ENCODE results near the gene TNIP1.

TNIP1 gene

GRCh38 chr5:151115272-151115905, 34.6 kb upstream of the TNIP1 start:
- Histone ChIP-seq H3K4me1 (ENCODE audit: control insufficient read depth, insufficient read depth, low read length) (no peaks in the 10 kb centered on the region), H3K4me3 (ENCODE audit: low read length) (no peak overlapping the region), H3K36me3 (ENCODE audit: control insufficient read depth, insufficient read depth, low read length) (peaks cover 9% of the 10 kb centered on the region), H3K9ac (ENCODE audit: low read length) (no peak overlapping the region), H3K27me3 (ENCODE audit: control insufficient read depth, insufficient read depth, low read length) (no peaks in the 10 kb centered on the region), H3K27ac (ENCODE audit: low read depth, low read length) (no peak overlapping the region)

GRCh38 chr5:151113651-151114050, 32.8 kb upstream of the TNIP1 start:
- Histone ChIP-seq H3K27me3 (ENCODE audit: control insufficient read depth, insufficient read depth, low read length) (no peaks in the 10 kb centered on the region), H3K4me3 (ENCODE audit: low read length) (no peak overlapping the region), H3K9ac (ENCODE audit: low read length) (no peak overlapping the region), H3K36me3 (ENCODE audit: control insufficient read depth, insufficient read depth, low read length) (peaks cover 4% of the 10 kb centered on the region), H3K4me1 (ENCODE audit: control insufficient read depth, insufficient read depth, low read length) (peaks cover 2% of the 10 kb centered on the region), H3K27ac (ENCODE audit: low read depth, low read length) (no peak overlapping the region)

GRCh38 chr5:151110992-151111391, 30.2 kb upstream of the TNIP1 start:
- Histone ChIP-seq H3K27me3 (ENCODE audit: control insufficient read depth, insufficient read depth, low read length) (no peaks in the 10 kb centered on the region), H3K27ac (ENCODE audit: low read depth, low read length) (no peak overlapping the region), H3K36me3 (ENCODE audit: control insufficient read depth, insufficient read depth, low read length) (peaks cover 4% of the 10 kb centered on the region), H3K4me1 (ENCODE audit: control insufficient read depth, insufficient read depth, low read length) (peaks cover 13% of the 10 kb centered on the region), H3K4me3 (ENCODE audit: low read length) (no peak overlapping the region), H3K9ac (ENCODE audit: low read length) (no peak overlapping the region)

GRCh38 chr5:151110122-151110681, 29.4 kb upstream of the TNIP1 start:
- Histone ChIP-seq H3K36me3 (ENCODE audit: control insufficient read depth, insufficient read depth, low read length) (peaks cover 4% of the 10 kb centered on the region), H3K4me1 (ENCODE audit: control insufficient read depth, insufficient read depth, low read length) (peaks cover 20% of the 10 kb centered on the region), H3K9ac (ENCODE audit: low read length) (no peak overlapping the region), H3K4me3 (ENCODE audit: low read length) (no peak overlapping the region), H3K27me3 (ENCODE audit: control insufficient read depth, insufficient read depth, low read length) (no peaks in the 10 kb centered on the region), H3K27ac (ENCODE audit: low read depth, low read length) (no peak overlapping the region)

GRCh38 chr5:151108566-151108965, 27.7 kb upstream of the TNIP1 start:
- H3K4me1 ChIP-seq (ENCODE audit: control insufficient read depth, insufficient read depth, low read length): peaks cover 28% of the 10 kb centered on the region

GRCh38 chr5:151107738-151108520, 27.1 kb upstream of the TNIP1 start:
- Histone ChIP-seq H3K36me3 (ENCODE audit: control insufficient read depth, insufficient read depth, low read length) (peaks cover 4% of the 10 kb centered on the region), H3K27me3 (ENCODE audit: control insufficient read depth, insufficient read depth, low read length) (no peaks in the 10 kb centered on the region), H3K4me3 (ENCODE audit: low read length) (peak overlapping the region; percentile 43), H3K27ac (ENCODE audit: low read depth, low read length) (peak overlapping the region; percentile 91), H3K9ac (ENCODE audit: low read length) (no peak overlapping the region), H3K4me1 (ENCODE audit: control insufficient read depth, insufficient read depth, low read length) (peaks cover 28% of the 10 kb centered on the region)

More at GRCh38 chr5:151108566-151108965, 27.7 kb upstream of the TNIP1 start:
- peak overlapping the region; percentile 91 for H3K27ac ChIP-seq (ENCODE audit: low read depth, low read length)
- H3K9ac ChIP-seq (ENCODE audit: low read length): no peak overlapping the region
- H3K36me3 ChIP-seq (ENCODE audit: control insufficient read depth, insufficient read depth, low read length): peaks cover 4% of the 10 kb centered on the region
- H3K27me3 ChIP-seq (ENCODE audit: control insufficient read depth, insufficient read depth, low read length): no peaks in the 10 kb centered on the region
- H3K4me3 ChIP-seq (ENCODE audit: low read length): peak overlapping the region; percentile 43

GRCh38 chr5:151107084-151107483, 26.2 kb upstream of the TNIP1 start:
- Histone ChIP-seq H3K9ac (ENCODE audit: low read length) (no peak overlapping the region), H3K27me3 (ENCODE audit: control insufficient read depth, insufficient read depth, low read length) (no peaks in the 10 kb centered on the region), H3K27ac (ENCODE audit: low read depth, low read length) (no peak overlapping the region), H3K4me1 (ENCODE audit: control insufficient read depth, insufficient read depth, low read length) (peaks cover 28% of the 10 kb centered on the region), H3K4me3 (ENCODE audit: low read length) (no peak overlapping the region), H3K36me3 (ENCODE audit: control insufficient read depth, insufficient read depth, low read length) (peaks cover 4% of the 10 kb centered on the region)

GRCh38 chr5:151106509-151106908, 25.7 kb upstream of the TNIP1 start:
- Histone ChIP-seq H3K27me3 (ENCODE audit: control insufficient read depth, insufficient read depth, low read length) (no peaks in the 10 kb centered on the region), H3K9ac (ENCODE audit: low read length) (no peak overlapping the region), H3K27ac (ENCODE audit: low read depth, low read length) (no peak overlapping the region), H3K4me1 (ENCODE audit: control insufficient read depth, insufficient read depth, low read length) (peaks cover 28% of the 10 kb centered on the region), H3K36me3 (ENCODE audit: control insufficient read depth, insufficient read depth, low read length) (peaks cover 8% of the 10 kb centered on the region), H3K4me3 (ENCODE audit: low read length) (no peak overlapping the region)

GRCh38 chr5:151106043-151106442, 25.2 kb upstream of the TNIP1 start:
- H3K27ac ChIP-seq (ENCODE audit: low read depth, low read length): peak overlapping the region; percentile 82
- H3K9ac ChIP-seq (ENCODE audit: low read length): no peak overlapping the region
- H3K36me3 ChIP-seq (ENCODE audit: control insufficient read depth, insufficient read depth, low read length): peaks cover 9% of the 10 kb centered on the region
- H3K4me1 ChIP-seq (ENCODE audit: control insufficient read depth, insufficient read depth, low read length): peaks cover 28% of the 10 kb centered on the region
- H3K4me3 ChIP-seq (ENCODE audit: low read length): no peak overlapping the region
- H3K27me3 ChIP-seq (ENCODE audit: control insufficient read depth, insufficient read depth, low read length): no peaks in the 10 kb centered on the region

- Histone ChIP-seq H3K4me1 (ENCODE audit: control insufficient read depth, insufficient read depth, low read length) (peaks cover 28% of the 10 kb centered on the region), H3K36me3 (ENCODE audit: control insufficient read depth, insufficient read depth, low read length) (peaks cover 12% of the 10 kb centered on the region)
Observed at GRCh38 chr5:151105561-151105960, 24.7 kb upstream of the TNIP1 start.

GRCh38 chr5:151104795-151105194, 24.0 kb upstream of the TNIP1 start:
- H3K27ac ChIP-seq (ENCODE audit: low read depth, low read length): peak overlapping the region; percentile 83
- peaks cover 11% of the 10 kb centered on the region for H3K36me3 ChIP-seq (ENCODE audit: control insufficient read depth, insufficient read depth, low read length)
- H3K4me1 ChIP-seq (ENCODE audit: control insufficient read depth, insufficient read depth, low read length): peaks cover 28% of the 10 kb centered on the region
- H3K27me3 ChIP-seq (ENCODE audit: control insufficient read depth, insufficient read depth, low read length): no peaks in the 10 kb centered on the region
- no peak overlapping the region for H3K4me3 ChIP-seq (ENCODE audit: low read length)
- H3K9ac ChIP-seq (ENCODE audit: low read length): no peak overlapping the region

More at GRCh38 chr5:151105561-151105960, 24.7 kb upstream of the TNIP1 start:
- Histone ChIP-seq H3K27me3 (ENCODE audit: control insufficient read depth, insufficient read depth, low read length) (no peaks in the 10 kb centered on the region), H3K4me3 (ENCODE audit: low read length) (no peak overlapping the region), H3K9ac (ENCODE audit: low read length) (no peak overlapping the region), H3K27ac (ENCODE audit: low read depth, low read length) (peak overlapping the region; percentile 82)

GRCh38 chr5:151101746-151102145, 20.9 kb upstream of the TNIP1 start:
- Histone ChIP-seq H3K27ac (ENCODE audit: low read depth, low read length) (no peak overlapping the region), H3K4me1 (ENCODE audit: control insufficient read depth, insufficient read depth, low read length) (peaks cover 15% of the 10 kb centered on the region), H3K36me3 (ENCODE audit: control insufficient read depth, insufficient read depth, low read length) (peaks cover 11% of the 10 kb centered on the region), H3K4me3 (ENCODE audit: low read length) (no peak overlapping the region), H3K9ac (ENCODE audit: low read length) (no peak overlapping the region), H3K27me3 (ENCODE audit: control insufficient read depth, insufficient read depth, low read length) (no peaks in the 10 kb centered on the region)

Measured in rectal smooth muscle tissue (tissue), 1 donor.